Gastrocnemius medialis (tissue), 4 donors: ENCODE data around the gene TRIM69.

Experiments used
- POLR2A ChIP-seq, 2 donors: fragments of 450-650 bp; IDR thresholded peaks; one replicate each; pipeline ENCODE4 v1.6.1; 2017; ENCODE audit warnings: antibody characterized with exemption in 2 of 2, mild to moderate bottlenecking in 2 of 2, moderate library complexity in 2 of 2
- TF ChIP-seq, protein P1 (sequence below), 5 experiments: fragments of 450-650 bp in 3 of 5; fragments of 200-600 bp in 2 of 5; sonication (generic) in 2 of 5; IDR thresholded peaks in 4 of 5; conservative IDR thresholded peaks in 1 of 5; 1 replicate in 4 of 5; 2 replicates in 1 of 5; pipeline ENCODE4 v1.5.1; 2016 to 2019; ENCODE audit warnings: antibody characterized with exemption in 5 of 5, mild to moderate bottlenecking in 3 of 5, moderate library complexity in 3 of 5

DNA sequence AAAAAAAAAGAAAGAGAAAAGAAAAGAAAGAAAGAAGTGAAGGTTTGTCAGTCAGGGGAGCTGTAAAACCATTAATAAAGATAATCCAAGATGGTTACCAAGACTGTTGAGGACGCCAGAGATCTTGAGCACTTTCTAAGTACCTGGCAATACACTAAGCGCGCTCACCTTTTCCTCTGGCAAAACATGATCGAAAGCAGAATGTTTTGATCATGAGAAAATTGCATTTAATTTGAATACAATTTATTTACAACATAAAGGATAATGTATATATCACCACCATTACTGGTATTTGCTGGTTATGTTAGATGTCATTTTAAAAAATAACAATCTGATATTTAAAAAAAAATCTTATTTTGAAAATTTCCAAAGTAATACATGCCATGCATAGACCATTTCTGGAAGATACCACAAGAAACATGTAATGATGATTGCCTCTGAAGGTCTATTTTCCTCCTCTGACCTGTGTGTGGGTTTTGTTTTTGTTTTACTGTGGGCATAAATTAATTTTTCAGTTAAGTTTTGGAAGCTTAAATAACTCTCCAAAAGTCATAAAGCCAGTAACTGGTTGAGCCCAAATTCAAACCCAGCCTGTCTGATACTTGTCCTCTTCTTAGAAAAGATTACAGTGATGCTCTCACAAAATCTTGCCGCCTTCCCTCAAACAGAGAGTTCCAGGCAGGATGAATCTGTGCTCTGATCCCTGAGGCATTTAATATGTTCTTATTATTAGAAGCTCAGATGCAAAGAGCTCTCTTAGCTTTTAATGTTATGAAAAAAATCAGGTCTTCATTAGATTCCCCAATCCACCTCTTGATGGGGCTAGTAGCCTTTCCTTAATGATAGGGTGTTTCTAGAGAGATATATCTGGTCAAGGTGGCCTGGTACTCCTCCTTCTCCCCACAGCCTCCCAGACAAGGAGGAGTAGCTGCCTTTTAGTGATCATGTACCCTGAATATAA lies 23.0 kb upstream of the TRIM69 start:
- TF ChIP-seq, protein P1, sequence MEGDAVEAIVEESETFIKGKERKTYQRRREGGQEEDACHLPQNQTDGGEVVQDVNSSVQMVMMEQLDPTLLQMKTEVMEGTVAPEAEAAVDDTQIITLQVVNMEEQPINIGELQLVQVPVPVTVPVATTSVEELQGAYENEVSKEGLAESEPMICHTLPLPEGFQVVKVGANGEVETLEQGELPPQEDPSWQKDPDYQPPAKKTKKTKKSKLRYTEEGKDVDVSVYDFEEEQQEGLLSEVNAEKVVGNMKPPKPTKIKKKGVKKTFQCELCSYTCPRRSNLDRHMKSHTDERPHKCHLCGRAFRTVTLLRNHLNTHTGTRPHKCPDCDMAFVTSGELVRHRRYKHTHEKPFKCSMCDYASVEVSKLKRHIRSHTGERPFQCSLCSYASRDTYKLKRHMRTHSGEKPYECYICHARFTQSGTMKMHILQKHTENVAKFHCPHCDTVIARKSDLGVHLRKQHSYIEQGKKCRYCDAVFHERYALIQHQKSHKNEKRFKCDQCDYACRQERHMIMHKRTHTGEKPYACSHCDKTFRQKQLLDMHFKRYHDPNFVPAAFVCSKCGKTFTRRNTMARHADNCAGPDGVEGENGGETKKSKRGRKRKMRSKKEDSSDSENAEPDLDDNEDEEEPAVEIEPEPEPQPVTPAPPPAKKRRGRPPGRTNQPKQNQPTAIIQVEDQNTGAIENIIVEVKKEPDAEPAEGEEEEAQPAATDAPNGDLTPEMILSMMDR (IDR thresholded peaks at IDR 0.05 in 4 of 5, conservative IDR thresholded peaks at IDR 0.05 in 1 of 5) = no peak
- no peak for TF ChIP-seq POLR2A (IDR thresholded peaks at IDR 0.05)
